ENCODE results near the gene CCN6.
A peak's percentile ranks its signal among the peaks of the same experiment; 100 is the strongest.
"Not testable (repeated sequence)": the region's sequence is repeated elsewhere in the genome, so short reads cannot be mapped to it uniquely, and the experiment has no call there.

CCN6 gene

GRCh38 chr6:112087136-112087911, 33.4 kb downstream of the CCN6 start, which contains the start of the genes FAM229B and TUBE1:
TSS of gene FAM229B (plus strand) at chr6:112087591. CDS start at chr6:112099284, 11,693 bp downstream.
TSS of gene TUBE1 (minus strand) at chr6:112087482. CDS start at chr6:112087434, 48 bp downstream.
- peak; percentile 93 for DNase-seq (ENCODE audit: low read depth, low spot score)
- H3K4me3 ChIP-seq (ENCODE audit: low read depth, low read length) = peak within 1 kb of the TSS; percentile 85
- ChIA-PET POLR2A (interaction anchor here (0.7 to 0.9 kb wide), 2 partner anchors 13 to 56 kb away, joined by 3 read pairs; no protein-coding TSS in a partner anchor), CTCF (interaction anchor here (0.8 to 4.5 kb wide), 20 partner anchors 8 to 377 kb away, joined by 3 to 126 read pairs (median 6); no protein-coding TSS in a partner anchor)
- TF ChIP-seq CTCF (IDR thresholded peaks at IDR 0.05; ENCODE audit: insufficient read depth, low read length, missing control alignments) = peak; percentile 7

- CTCF ChIA-PET = interaction anchor here (1.0 to 4.5 kb wide), 15 partner anchors 10 to 378 kb away, joined by 3 to 126 read pairs (median 7); no protein-coding TSS in a partner anchor
- POLR2A ChIA-PET = interaction anchor here (0.7 to 0.9 kb wide), 2 partner anchors 13 to 55 kb away, joined by 3 read pairs; no protein-coding TSS in a partner anchor
- no peak for DNase-seq (ENCODE audit: low read depth, low spot score)
- peak overlapping the region; percentile 85 for H3K4me3 ChIP-seq (ENCODE audit: low read depth, low read length)
- TF ChIP-seq CTCF (IDR thresholded peaks at IDR 0.05; ENCODE audit: insufficient read depth, low read length, missing control alignments) = no peak
These were observed 34.0 kb downstream of the CCN6 start for GRCh38 chr6:112087916-112088315.

- no peak for DNase-seq (ENCODE audit: low read depth, low spot score)
- POLR2A ChIA-PET = no interaction called here
- no peak for TF ChIP-seq CTCF (IDR thresholded peaks at IDR 0.05; ENCODE audit: insufficient read depth, low read length, missing control alignments)
- H3K4me3 ChIP-seq (ENCODE audit: low read depth, low read length) = no peak overlapping the region
- CTCF ChIA-PET = interaction anchor here (1.0 to 1.9 kb wide), 2 partner anchors 10 to 66 kb away, joined by 3 to 6 read pairs; partner anchors contain the start of gene TUBE1
These were observed 43.0 kb downstream of the CCN6 start for GRCh38 chr6:112096901-112097300.

- POLR2A ChIA-PET = no interaction called here
- no peak for TF ChIP-seq CTCF (IDR thresholded peaks at IDR 0.05; ENCODE audit: insufficient read depth, low read length, missing control alignments)
- no peak overlapping the region for H3K4me3 ChIP-seq (ENCODE audit: low read depth, low read length)
- CTCF ChIA-PET = interaction anchor here (1.4 kb wide), 1 partner anchor 10 kb away, joined by 3 read pairs; no protein-coding TSS in a partner anchor
- DNase-seq (ENCODE audit: low read depth, low spot score) = no peak
These were observed 46.7 kb downstream of the CCN6 start for GRCh38 chr6:112100561-112100960.

GRCh38 chr6:112106026-112106425, 52.1 kb downstream of the CCN6 start:
- H3K4me3 ChIP-seq (ENCODE audit: low read depth, low read length); DNase-seq (ENCODE audit: low read depth, low spot score); CTCF ChIA-PET; POLR2A ChIA-PET: not testable (repeated sequence)

- H3K4me3 ChIP-seq (ENCODE audit: low read depth, low read length) = no peak overlapping the region
- DNase-seq (ENCODE audit: low read depth, low spot score) = no peak
- CTCF ChIA-PET = no interaction called here
- TF ChIP-seq CTCF (IDR thresholded peaks at IDR 0.05; ENCODE audit: insufficient read depth, low read length, missing control alignments) = no peak
- POLR2A ChIA-PET = no interaction called here
These were observed 52.7 kb downstream of the CCN6 start for GRCh38 chr6:112106562-112106961.
